Measurements from ENCODE around the gene SAFB.
"Not testable (repeated sequence)": the region's sequence is repeated elsewhere in the genome, so short reads cannot be mapped to it uniquely, and the experiment has no call there.

Gene SAFB

DNA sequence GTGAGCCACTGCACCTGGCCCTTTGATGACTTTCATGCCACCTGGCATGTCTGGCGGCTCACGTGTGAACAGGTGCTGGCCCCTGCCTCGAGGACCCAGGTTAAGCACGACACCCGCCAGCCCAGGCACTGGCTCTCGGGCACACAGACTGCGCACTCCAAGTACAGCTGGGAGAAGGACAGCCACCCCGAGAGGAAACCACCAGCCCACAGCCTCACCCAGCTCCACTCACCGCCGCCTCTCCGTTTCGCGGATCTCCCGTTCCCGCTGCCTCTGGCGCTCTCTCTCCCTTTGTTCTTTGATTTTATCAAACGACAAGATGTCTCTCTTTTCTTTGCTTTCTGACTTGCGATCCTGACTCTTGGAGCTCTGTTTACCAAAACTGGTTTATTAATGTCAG is 27.8 kb upstream of the SAFB start:
- DNase-seq (ENCODE audit: low read depth) = no peak

DNA sequence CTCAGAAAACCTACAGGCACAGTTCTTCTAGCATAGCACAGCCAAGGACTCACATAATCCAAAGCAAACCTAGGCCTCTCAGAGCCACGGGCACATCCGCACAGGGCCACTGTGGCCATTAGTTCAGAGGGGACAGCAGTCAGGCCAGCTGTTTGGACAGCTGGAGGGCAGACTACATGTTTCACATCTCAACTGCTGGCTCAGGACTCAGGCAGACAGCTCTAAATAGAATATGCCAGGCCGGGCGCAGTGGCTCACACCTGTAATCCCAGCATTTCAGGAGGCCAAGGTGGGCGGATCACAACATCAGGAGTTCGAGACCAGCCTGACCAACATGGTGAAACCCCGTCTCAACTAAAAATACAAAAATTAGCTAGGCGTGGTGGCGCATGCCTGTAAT is 27.1 kb upstream of the SAFB start:
- no peak for DNase-seq (ENCODE audit: low read depth)

DNA sequence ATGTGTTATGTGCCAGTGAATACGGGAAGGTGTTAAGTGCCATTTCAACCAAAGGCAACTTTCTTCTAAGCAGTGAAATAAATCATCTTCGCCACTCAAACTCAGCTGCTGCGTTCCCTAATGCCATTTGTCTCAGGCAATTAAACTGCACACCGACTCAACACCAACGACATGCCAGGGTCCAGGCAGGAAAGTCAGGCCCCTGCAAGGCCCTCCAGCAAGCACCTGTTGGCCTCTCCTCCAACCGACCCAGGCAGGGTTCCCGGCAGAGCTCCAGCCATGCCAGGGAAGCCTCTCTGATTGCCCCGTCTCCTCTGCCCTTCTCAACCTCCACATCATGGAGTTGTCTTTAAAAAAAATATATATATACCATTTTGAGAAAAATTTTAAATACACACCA is 22.1 kb upstream of the SAFB start:
- no peak for DNase-seq (ENCODE audit: low read depth)

DNA sequence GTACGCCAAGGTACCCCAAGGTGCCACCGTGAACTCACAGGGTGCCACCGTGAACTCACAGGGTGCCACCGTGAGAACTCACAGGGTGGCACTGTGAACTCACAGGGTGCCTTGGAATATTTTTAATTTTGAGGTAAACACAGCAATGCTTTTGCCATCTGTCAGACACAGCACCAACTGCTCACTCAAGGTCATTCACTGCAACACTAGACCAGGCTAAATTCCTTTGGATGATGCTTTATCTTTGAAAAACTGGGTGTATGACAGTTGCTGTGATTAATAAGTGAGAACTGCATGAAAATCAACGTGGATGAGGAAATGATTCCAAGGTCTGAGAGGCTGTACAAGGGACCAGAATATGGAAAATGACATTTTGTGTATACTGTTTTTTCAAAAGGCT is 19.3 kb upstream of the SAFB start:
- DNase-seq (ENCODE audit: low read depth) = no peak

DNA sequence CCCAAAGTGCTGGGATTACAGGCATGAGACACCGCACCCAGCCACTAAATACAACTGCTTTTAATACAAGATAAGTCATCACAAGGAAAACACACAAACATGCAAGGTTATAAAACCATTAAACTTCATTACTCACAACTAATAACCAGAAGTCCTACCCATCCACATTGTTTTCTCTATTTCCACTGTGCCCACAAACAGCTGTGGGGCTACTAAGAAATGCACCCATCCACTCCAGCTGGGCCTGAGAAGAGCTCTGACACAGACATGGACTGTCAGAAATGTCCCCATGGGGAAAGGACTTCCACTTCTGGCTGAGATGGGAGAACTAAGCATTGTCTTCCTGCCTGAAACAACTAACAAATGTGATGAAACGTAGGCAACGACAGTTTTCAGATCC is 17.5 kb upstream of the SAFB start:
- no peak for DNase-seq (ENCODE audit: low read depth)

DNA sequence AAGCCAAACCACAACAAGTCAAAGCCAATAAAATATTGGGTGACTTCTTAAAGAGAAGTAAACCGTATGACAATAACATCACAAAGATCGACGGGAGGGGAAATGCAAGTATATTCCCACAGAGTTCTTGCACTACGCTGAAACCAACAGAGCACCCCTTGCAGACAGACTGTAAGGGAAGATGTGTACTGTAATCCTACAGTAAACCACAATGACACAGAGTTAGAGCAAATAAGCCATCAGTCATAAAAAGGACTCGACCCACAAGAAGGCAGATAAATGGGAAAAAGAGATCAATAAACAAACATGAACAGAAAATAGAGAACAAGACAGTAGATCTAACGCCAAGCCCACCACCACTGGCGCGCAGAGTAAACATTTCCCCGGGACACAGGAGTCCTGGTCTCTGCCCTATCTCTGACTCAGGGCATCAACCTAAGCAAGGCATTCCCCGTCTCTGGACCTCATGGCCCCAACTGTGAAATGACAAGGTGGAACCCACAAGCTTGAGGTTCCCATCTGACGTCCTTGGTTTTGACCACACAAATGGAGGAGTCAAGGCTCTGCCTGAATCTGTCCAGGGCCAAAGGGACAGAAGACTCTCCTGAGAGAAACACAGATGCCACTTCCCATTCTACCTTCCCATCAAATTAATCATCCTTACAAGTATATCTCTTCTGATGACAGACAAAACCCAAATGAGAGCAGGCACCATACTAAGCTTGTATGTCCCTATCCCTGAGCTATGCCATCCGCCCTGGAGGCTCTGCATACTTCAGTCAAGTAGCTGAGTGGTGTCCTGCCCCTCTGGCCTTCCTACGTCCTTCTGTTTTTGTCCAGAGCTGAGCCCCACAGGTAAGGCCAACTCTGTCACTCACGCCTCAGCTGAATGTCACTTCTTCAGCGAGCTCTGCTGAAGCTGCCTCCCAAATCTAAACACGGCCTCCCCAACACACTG is 15.3 kb upstream of the SAFB start:
- DNase-seq (ENCODE audit: low read depth) = no peak

DNA sequence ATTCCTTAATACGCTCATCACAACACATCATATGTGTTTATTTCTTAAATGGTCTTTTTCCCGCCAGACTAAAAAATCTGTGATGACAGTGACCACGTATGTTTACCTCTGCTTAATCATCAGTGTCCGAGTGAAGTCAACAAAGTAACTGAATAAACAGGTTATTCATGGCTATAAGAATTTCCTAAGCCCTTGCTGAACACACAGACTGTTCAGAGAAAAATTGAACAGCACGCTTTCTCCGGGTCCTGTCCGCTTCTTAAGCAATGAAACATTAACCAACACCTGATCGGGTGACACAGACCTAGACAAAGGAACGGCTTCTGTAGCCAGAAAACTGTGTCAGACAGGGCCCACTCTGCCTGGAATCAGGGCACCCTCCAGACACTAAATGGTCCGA is 14.6 kb upstream of the SAFB start:
- DNase-seq (ENCODE audit: low read depth) = no peak

DNA sequence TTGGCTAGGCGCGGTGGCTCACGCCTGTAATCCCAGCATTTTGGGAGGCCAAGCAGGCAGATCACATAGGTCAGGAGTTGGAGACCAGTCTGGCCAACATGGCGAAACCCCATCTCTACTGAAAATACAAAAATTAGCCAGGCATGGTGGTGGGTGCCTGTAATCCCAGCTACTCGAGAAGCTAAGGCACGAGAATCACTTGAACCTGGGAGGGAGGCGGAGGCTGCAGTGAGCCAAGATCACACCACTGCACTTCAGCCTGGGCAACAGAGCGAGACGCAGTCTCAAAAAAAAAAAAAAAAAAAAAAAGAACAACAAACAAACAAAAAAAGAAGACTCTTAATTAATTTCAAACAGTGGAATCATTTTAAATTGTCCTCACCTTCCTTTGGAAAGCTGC is 14.1 kb upstream of the SAFB start:
- not testable (repeated sequence) for DNase-seq (ENCODE audit: low read depth)

DNA sequence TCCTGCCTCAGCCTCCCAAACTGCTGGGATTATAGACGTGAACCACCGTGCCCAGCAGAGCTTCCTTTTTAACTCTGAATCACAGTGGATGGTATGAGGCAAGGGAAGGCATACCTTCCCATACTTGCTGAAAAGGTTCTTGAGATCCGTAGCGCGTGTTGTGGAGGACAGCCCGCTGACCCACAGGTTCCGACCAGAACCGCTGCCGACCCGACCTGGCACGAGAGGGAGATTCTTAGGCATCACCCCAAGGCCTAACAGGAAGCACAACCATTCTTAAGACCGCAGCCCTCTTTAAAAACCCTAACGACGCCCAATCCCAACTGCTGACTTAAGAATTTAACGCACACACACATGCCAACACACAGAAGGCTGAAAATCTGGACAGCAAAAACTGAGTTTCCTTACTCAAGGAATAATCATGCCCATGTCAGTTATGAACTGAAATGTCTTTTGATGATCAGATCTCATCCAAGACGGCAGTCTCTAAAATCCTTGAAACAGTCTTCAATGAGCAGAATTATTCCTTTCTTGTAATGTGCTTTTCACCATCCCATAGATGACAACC is 12.9 kb upstream of the SAFB start:
- no peak for DNase-seq (ENCODE audit: low read depth)

DNA sequence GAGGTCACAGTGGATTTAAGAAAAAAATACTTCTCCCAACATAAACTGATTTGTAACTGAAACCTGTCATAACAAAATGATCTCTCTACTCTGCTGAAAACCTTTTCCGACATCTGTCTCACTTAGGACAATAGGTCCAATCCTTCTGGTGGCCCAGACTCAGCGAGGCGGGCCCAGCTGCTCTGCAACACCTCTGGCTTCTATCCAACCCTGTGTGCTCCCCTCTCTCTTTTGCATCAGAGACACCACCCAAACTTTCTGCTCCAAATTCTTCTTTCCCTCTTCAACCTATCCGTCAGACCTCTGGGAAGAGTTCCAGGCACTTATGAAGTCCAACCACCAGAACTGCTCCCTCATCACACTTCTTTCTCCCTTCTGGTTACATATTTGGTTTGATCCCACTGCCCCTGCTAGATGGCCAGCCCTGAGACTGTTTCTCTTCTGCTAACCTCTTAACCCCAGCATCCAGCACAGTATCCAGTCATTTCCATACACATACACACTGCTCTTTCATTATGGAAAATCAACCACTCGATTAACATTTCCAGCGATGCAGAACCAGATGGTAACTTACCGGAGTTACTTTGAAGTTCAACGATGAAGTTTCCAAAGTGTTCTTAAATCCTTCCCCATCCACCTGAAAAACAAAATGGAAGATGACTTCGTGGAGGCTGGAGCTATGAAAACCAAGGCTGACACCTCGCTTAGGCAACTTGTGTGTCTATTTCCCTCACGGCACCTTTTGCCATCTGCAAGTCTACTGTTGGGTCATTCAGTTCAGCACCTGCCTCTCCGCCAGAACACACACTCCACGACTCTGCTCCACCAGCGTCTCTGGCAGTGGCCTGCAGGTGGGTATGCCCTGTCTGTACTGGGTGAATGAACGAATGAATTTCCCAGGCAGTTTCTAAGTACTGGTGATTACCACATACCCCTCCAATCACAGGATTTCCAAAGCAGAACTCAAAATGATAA is 9.7 kb upstream of the SAFB start:
- no peak for DNase-seq (ENCODE audit: low read depth)

DNA sequence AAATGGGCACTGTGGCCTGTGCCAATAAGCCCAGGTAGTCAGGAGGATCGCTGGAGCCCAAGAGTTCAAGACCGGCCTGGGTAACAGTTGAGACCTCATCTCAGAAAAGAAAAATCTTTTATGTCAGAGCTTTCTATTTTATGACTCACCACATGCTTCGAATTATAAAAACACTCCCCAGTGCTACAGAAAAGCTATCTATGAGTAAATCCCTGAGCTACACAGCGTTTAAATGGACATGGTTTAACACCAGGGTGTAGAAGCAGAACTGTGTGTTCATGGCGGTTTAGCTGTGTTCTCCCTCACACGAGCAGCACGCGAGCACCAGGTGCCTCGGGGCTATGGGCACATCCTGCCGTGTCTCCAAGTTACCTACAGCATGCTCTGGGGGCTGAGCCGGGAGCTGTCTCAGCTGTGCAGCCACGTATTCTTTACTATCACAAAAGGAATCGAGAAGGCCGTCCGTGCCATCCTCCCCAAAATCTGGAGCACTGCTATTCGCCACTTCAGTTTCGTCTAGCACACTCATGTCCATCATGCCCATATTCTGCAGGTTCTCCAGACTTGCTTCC is 7.0 kb upstream of the SAFB start:
- no peak for DNase-seq (ENCODE audit: low read depth)

DNA sequence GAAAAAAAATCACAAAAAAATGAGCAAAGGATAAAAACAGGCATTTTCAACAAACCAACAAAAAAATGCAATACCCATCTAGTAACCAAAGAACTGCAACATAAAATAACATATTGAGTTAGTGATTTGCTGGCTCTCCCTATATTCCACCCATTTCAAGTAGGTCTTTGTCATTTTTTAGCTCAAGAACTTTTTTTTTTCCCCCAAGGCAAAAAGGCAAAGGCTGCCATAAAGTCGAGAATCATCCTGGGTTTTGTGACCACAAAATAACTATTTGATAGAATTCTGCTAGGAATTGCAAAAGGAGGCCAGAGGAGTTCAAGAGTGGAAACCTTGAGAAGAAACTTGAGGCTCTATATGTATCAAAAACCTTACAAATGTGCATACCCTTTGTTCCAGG is 5.8 kb upstream of the SAFB start:
- no peak for DNase-seq (ENCODE audit: low read depth)

DNA sequence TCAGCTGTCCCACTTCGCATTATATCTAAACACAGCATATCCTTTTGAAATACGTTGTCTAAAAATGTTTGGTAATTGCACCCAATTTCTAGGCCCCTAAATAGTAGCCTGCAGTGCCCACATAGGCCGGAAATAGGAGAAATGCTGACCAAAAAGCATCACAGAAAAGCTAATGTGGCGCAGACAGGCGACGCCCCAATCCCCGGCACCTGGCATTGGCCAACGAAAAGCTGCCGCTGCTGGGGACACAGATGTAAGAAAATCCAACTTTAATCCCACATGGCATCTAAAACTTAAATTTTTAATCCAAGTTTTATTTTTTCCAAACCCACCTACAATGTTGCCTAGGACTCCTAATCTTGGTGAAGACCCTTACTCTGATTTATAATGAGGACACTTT is 4.3 kb upstream of the SAFB start:
- no peak for DNase-seq (ENCODE audit: low read depth)

DNA sequence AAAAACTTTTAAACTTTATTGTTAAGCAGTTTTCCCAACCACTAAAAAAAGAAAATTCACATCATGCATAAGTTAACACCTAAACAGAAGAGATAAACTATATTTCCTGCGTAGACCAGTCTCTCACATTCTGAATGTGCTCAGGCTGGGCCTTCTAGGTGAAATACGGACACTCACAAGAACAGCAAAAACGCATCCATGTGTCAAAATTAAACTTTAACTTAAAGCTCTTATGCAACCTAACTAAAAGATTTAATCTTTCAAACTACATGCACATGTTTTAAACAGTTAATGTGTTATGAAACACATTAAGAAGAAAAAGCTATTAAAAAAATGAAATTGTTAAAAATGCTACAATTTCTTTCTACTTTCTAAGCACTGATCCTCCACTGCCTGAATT is 2.9 kb upstream of the SAFB start:
- no peak for DNase-seq (ENCODE audit: low read depth)

DNA sequence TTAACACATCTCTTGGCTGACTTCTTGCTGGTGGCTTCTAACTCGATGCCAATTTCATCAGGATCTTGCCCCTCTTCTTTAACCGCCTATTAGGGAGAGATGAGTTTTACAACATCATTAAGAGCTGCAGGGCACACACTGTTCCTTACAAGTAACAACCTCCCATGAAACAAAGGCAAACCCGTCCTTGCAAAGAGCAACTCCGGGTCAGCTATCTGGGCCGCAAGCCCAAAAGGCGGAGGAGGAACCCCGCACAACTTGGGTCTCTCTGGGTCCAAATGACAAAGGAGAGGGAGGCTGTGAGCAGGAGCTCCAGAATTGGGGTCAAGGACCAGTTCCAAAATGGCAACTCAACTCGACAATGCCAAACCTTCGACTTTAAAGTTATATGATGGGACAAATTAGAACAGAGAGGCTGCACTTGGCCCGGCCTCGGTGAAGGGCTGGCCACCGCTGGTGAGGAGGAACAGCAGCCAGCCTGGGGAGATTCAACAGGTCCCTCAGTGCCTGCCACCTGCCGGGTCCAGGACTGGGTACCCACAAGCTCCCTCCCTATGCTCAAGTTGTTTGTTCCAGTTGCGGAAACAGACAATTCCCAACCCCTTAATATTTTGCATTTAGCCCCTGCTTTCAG is 1.5 kb upstream of the SAFB start:
- no peak for DNase-seq (ENCODE audit: low read depth)

DNA sequence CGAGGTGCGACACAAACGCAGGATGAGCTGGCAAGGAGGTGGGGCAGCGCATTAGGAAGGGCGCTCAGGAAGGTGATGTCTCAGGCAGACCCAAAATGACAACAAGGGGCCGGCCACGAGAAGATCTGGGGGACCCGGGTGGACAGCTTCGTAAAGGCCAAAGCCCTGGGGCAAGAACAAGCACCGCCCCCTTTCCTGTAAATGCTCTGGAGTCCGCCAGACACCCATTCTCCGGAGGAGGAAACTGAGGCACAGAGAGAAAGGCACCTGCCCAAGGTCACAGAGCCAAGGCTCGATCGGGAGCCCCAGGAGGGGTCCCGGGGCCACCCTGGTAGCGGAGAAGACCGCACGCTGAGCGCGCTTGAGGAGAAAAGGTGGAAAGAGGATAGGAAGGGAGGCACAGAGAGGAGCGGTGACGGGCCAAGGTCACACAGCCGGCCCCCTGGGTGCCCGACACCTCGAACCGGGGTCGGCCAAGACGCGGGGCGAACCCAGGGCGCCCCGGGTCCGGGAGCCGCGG is 878 bp upstream of the SAFB start:
- DNase-seq (ENCODE audit: low read depth) = no peak

DNA sequence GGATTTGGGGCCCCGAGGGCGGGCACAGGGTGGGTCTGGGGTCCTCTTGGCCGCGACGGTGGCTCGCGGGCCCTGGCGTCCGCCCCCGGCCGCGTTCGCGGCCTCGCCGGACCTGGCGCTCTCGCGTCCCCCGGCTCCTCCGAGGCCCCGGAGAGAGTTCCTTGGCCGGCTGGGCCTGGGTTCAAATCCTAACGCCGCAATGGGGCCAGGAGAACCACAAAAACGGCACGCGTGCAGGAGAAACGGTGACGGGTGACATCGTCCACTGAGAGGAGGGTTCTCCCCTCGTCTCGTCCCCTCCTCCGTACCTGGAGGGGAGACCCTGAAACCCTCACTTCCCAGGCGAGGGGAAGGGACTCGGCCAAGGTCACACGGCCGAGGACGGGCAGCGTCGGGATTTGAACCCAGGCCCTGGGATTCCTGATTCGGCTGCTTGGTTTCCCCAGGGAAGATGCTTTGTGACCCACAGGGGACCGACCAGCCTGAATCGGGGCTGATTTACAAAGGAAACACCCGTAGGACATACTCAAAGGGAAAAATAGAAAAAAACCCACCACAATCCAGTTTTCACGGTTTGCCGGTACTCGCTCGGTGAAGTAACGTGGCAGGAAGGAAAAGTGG is 624 bp downstream of the SAFB start:
- DNase-seq (ENCODE audit: low read depth) = no peak

DNA sequence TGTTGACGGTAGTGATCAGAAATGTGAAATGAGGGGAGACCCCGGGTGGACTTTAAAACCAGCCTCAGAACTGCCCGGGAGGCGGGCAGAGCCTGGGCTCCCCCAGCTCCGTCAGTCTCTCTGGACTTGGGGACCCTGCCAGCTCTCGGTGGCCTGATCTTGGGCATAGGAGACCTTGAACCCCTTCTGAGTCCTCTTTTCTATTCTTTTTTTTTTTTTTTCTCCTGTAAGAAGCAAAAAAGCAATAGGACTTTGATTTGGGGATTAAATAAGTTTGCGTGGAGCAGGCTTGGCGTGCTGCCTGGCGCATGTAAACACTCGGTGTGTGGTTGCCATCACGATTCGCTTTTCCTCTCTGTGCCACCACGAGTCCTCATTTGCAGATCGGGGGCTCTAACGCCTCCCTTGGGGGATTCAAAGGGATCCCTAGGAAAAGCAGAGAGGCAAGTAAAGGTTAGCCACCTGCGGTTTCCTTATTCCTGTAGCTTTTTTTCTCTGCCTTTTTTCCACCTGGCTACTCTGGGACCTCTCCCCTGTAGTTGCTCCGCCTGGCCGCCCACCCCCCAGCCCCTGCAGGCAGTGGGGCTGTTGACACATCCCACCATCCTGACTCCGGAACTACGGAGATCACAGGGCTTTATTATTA is 1.3 kb downstream of the SAFB start:
- DNase-seq (ENCODE audit: low read depth) = no peak

DNA sequence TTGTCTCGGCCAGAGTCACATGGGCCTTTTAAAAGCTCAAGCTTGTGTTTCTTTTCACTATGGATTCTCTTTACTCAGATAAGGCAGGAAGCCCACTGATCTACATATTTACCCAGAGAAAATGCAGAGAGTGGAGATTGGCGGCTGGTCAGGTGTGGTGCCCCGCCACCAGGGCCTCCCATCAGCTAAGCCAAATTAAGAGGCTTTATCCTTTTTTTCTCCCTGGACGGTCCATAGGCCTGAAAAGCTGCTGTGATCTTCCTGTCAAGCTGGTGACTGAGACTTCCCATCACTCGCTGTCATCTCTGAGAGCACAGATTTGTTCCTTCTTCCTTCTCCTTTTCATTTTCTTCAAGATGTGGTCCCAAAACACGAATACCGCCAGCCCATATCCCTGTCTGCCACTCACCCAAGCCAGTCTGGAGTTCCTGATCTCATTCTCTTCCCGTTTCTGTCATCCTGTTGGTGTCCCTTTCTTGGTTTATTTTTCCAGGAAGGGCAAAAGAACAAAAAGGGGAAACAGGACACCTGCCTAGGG is 1.9 kb downstream of the SAFB start:
- no peak for DNase-seq (ENCODE audit: low read depth)

DNA sequence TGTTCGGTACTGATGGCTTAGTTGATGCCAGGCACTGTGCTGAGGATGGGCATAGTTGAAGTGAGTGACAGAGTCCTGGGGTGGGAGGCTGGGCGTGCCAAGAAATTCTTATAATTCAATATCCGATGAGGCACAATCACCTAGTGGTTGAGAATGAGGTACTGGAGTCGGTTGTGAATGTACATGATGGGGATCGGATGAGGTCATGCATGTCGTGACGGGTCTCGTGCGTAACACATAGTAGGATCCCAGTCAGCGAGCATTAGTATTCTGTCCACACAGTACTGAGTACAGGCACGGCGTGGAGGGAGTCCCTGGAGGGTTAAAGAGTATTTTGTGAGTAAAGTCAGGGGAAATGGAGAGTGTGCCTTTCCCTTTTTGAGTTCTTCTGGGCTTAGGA is 2.8 kb downstream of the SAFB start:
- DNase-seq (ENCODE audit: low read depth) = no peak
